T-helper 1 cell treated with Interleukin-12 subunit alpha and Interleukin-12 subunit beta and Interleukin-4 antibody, amounts not matched to agents 30 ng/mL and 1 ng/mL, for 36 hours (primary cell): Measurements from ENCODE around the gene KIF12. TPM values are rescaled to one million over a fixed set of nuclear protein-coding genes. Genes with fewer than 3 reads are reported as not detected.

ENCODE experiments used
- intact Hi-C: fragments of 100-400 bp; cut with micrococcal nuclease; formaldehyde crosslinking; loops from one replicate; pipeline ENCODE4 v1.15.1; 2024
- total RNA-seq: library from RNA; stranded (reverse); gene quantifications from 2 replicates; pipeline ENCODE4 v1.2.3, GENCODE V29; 2022

Gene KIF12
- total RNA-seq, 1 donor from 2014 or later: not detected

DNA sequence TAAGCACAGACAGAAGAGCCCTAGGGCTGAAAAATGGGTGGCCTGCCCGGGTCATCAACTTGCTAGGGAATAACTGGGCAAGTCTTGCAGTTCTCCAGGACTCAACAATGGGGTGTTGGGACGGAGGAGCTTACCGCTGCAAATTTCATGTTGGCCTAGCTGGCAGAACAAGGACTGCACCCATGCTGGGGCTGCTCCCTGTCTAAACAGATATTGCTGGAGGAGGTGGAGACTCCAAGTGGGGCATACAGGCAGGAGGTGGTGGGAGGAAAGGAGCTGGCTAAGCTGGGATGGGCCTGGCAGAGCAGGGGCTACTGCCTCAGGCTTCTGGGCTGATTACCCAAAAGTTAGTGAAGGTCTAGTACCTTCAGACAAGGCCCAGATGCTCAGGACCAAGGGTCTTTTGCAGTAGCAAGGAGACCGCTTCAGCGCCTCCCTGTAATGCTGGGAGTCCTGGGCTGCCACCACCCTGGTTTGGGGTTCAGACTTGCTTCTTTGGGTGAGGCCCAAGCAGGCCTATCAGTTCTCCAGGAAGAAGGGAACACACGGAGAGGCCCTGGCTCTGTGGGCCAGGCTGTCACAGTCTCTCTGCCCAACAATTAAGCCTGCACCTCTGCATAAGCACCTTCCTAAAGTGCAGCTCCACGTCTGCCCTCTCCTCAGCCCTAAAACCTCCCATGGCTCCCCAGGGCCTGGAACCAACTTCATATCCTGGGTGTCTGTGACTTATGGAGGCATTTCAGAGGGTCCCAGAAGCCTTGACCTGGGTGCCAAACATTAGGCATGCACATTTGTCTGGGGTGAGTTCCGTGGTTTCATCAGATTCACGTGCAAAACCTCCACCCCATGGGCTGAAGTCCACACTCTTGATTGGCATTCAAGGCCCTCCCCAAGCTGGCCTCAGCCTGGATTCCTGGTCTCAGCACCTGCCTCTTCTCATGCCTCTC lies 24.2 kb upstream of the KIF12 start:
- intact Hi-C loops: no loop called here

DNA sequence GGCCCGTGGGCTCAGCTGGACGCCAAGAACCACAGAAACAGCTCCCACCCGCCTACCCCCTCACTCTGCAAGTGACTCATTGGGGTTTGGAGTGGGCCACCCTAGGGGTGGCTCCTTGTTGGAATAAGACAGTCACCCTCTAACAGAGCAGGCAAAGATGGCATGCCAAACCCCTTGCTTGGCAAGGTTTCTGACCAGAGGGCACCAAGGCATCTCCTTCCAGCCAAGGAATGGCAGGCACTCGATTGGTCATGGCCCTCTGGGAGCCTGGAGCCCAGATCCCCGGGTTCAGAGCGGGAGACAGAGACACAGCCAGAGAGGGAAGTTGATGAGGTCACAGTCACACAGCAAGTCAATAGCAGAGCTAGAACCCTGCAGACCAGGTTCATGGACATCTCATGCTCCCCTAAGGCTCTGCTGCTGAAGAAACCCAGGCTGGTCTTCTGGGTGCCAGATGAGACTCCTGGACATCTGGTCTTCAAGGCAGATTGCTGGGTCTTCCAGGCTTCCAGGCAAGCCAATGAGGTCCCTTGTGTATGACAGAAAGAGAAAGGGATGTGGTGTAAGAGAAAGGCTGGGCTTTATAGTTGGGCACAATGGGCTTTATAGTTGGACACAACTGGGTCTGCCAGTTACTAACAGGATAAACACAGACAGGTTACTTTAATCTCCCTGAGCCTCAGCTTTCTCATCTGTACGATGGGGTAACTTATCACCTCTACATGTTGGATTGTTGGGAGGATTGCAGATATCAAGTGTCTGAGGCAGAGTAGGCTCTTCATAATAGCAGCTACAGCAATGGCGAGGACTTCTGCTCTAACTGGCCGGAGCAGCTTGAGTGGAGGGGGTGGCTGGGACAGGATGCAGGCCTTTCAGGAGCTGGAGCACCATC lies 23.3 kb upstream of the KIF12 start:
- intact Hi-C loops: no loop called here

DNA sequence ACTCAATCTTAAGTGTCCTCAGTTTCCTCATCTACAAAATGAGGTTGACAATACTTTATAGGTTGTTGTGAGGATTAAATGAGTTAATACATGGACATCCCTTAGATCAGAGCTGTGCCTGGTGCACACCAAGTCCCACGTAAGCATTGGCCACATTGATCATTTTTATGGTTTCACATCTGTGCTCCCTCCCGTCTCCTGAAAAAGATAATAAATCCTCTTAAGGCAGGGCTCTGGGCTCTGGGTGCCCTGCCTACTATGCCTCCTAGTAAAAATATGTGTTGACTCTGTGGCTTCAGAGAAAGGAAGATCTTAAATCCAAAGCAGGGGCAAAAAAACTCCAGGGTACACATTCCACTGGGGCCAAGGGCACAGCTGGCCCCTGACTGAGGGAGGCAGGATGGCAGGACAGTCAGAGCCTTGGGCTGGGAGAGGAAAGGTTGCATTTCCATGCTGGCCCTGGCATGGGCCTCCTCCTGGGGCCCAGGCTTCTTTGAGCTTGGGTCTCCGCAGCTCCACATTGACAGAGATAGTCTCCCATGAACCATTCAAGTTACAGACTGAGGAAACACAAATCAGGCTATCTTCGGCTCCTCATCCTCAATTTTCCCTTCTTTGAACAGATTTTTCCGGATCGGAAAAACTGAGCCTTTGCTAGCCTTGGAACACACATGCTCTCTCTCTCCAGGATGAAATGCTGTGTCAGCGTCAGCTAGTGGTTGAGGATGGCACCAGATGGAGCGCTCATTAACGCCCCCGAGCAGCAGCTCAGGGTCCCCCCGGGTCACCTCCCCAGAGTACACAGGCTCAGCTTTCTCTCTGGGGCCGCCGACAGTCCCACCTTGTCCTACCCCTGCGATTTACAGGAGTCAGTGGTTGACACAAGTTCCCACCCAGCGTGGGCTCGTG lies 22.4 kb upstream of the KIF12 start:
- intact Hi-C loops: no loop called here

DNA sequence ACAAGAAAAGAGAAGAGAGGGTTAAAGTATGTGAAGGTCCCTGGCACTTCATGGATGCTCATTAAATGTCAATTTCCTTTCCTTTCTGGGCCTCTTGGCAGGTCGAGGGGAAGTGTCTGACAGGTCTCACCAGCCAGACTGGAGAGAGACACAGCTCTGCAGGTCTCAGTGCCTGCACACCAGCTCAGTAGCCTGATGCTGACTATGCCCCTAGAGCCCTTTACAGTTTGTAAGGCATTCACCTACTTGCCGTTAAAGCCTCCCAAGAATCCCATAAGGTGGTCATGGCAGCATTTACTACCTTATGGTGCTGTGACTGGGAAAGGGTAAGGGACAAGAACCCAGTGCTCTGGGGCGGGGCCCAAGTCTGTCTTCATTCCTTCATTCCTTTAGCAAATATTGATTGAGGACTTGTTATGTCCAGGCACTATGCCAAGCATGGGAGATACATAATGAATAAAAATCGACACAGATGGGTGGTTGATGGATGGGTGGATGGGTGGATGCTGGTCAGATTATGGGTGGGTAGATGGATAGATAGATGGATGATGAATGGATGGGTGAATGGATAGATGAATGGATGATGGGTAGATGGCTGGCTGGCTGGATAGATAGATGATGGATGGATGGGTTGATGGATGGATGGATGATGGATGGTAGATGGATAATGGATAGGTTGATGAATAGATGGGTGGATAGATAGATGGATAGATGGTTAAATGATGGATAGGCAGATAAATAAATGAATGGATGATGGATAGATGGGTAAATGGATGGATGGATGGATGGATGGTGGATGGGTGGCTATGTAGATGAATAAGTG lies 21.3 kb upstream of the KIF12 start:
- intact Hi-C loops: no loop called here

DNA sequence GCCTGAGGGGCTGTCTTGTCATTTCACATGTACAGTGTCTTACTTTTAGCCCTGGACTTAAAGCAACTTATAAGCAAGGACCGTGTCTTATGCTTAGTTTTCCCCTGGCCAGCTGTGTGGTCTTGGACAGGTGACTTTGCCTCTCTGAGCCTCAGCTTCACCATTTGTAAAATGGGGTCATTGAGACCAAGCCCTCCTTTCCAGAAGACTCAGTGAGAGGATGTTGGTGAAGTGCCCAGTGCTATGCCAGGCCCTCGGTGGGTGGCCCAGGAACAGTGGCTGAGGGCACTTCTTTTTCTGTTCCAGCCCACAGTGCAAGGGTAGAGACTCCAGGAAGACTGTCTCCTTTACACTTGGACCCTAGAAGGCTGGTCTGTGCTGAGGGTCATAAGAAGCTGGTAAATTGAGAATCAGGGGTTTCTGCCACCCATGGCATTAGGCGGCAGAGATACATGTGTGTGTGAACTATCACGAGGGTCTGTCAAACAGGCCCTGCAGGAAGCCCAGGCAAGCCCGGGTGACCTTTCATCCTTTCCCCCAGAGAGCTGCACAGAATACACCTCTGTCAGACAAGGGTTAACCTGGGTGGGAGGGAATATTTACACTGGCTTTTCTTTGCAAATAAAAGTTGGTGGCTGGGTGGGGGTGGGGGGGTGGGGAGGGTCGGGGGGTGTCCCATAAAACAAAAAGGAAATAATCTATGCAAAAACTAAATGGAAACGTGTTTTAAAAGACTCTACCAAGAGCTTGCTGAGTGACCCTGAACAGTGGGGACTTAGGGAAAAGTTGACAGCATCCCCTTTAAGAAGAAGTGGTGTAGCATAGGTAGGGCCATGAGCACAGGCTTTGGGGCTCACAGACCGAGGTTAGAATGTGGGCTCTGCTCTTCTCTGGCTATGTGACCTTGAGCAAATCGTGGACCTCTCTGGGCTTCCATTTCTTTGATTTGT lies 20.4 kb upstream of the KIF12 start:
- intact Hi-C loops: no loop called here

DNA sequence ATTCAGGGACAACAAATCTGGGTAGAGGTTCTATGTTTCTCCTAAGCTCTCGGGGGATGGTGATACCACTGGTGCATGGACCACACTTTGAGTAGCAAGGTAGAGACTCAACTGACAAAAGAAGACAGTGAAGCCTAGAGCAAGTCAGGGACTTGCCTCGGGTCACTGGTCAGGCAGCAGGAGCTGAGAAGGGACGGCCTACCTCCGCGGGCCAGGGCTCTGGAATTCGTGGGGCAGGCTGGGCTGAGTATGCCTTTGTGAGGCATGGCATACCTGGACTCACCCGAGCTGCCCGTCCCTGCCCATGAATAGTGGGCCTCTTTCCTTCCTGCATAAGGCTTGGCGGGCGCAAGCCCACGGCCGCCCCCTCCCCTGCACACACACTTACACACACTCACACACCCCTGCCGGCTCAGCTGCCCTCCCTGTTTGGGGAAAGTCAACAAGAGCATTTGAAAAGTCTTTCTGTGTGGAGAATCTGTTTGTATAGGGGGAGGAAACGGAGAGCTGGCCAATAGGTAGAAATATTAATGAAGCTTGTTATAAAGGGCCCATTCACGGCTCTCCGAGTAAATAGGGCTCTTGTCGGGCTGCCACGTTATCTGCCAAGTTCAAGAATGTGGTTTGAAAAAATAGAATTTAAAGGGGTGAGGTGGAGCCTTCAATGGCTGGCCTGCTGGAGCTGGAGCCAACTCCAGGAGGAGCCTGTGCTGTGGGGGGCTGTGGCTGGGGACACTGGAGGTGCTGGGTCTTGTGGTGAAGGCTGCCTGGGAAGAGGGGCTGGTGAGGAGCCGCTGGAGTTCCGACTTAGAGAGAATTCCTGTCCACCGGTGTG lies 19.1 kb upstream of the KIF12 start:
- intact Hi-C loops: no loop called here

DNA sequence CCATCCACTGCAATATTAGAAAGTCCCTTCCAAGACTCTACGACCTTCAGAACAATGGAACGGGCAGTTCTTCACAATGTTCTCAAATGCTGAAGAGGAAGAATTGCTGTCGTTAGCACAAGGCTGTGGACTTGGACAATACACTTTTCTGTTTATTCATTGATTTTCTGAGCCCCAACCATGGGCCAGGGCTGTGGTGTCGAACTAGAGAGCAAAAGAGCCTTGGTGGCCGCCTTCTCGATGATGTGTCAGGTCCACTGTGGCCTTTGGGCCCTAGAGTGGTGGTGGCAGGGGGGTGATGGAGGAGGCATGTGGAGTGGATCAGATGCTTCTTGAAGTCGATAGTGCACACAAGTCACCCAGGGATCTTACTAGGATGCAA lies 18.5 kb upstream of the KIF12 start:
- intact Hi-C loops: no loop called here

DNA sequence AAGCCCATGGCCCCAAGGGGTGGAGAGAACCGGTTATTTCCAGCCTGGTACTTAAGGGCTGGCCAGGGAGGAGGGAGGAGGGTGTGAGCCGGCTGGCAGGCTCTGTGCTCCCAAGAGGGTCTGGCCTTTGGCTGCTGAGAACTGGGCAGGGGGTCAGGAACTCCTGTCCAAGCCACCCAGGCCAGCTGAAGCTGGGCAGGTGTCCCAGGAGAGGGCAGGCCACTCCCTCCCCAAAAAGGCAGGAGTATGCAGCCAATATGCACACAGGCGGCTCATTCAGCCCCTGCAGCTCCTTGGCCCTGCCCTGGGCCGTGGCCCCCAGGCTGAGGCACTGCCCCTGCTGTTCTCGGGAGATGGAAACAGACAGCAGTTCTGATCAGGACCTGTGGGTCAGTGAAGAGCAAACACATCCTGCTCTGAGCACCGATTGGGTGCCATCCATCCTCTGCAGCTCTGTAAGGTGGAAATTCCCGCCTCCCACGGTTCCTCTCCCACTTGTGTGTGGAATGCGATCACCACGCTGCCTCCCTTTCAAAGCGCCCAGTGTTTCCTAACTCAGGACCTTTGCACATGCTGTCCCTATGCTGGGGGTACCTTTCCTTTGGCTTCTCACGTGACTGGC lies 17.1 kb upstream of the KIF12 start:
- intact Hi-C loops: no loop called here

DNA sequence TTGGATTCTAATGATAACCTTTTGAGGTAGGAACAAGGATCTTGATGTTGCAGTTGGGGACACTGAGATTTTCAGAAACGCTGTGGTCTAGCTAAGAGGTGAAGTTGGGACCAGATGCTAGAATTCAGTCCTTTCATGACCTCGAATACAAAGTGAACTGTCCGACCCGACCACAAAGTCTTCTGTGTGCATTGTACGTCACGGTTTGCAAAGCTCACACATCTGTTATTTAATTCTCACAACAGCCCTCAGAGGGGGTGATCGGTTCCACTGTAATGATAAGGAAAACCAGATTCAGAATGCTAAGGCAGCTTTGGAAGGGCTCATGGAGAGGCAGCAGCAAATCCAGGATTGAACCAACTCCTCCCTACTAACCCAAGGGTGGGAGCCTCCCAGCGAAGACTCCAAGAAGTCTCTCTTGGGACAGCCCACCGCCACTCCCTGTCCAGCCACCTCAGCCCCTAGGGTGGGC lies 16.6 kb upstream of the KIF12 start:
- intact Hi-C loops: no loop called here

DNA sequence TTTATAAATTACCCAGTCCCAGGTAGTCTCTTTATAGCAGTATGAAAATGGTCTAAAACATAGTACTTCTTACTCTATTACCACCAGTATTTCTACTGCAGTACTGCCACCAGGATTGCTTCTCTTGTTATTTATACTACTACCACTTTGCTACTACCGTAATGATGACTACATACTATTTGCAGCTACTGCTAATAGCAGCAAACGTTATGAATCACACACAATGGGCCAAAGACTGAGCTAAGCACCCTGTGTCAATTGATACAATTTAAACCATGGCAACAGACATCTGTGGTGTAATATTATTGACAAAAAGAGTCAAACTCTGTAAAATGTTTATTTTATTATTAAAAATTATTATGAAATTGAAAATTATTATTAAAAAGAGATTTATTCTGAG lies 15.3 kb upstream of the KIF12 start:
- intact Hi-C loops: no loop called here

DNA sequence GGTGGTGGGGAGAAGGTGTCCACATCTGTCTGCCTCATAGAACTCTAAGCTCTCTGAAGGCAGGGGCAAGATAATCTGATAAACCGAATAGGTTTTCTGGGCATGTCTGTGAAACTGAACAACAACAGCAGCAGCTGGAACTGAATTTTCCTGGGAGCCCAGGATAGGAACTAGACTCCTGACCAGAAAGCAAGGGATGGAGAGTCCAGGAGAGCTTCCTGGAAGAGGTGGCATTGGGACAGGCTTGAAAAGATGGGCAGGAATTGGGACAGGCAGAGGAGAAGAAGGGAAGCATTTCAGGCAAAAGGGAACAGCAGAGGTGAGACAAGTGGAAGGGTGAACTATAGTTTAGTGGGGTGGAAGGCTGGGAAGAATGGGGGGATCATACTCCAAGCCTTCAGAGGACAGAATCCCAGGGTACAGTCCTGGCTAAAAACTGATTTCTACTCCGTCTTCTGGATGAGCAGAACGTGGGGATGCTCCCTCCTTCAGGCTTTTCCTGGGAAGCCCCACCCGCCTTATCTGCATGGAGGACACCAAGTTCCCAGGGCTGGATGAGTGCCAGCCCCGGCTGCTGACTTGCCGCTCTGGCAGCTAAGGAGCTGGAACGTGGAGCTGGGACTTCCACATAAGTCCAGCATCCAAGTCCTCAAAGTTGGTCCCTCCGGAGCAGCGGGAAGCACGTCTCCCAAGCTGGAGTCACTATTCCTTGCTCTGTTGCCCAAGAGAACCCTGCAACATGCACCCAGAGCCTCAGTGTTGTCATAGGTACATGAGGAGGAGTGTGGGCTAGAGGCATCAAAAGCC lies 13.9 kb upstream of the KIF12 start:
- intact Hi-C loops: no loop called here

DNA sequence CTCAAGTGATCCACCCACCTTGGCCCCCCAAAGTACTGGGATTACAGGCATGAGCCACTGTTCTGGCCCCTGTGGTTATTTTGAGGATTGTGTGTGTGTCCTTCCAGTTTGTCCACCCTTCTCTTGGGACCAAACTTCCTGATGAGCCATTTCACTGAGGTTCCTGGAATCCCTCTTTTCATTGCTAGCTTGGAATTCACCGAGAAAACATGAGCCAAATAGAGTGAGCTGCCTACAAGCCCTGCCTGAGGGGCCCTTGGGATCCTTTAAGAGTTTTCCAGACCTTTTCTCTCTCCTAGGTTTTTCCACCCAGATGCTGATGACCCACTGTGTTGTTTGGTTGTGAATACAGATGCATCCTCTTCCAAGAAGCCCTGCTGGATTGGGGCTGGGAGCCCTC lies 13.2 kb upstream of the KIF12 start:
- intact Hi-C loops: no loop called here

DNA sequence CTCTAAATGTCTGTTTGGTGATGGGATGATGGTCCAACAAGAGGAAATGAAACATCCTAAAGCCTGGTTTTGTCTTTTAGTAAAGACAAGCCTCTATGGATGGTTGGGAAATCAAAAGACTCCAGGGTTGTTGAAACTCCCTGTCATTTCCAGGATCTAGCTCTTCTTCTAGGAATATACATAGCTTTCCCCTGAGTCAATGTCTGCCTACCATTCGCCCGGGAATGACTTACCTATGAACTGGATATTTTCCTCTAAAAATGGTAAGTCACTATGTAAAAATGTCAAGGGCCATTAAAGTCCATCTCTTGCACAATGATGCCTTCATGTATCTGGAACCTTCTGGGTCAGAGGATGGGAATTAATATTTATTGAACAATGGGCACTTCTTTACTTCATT lies 11.1 kb upstream of the KIF12 start:
- intact Hi-C loops: no loop called here

DNA sequence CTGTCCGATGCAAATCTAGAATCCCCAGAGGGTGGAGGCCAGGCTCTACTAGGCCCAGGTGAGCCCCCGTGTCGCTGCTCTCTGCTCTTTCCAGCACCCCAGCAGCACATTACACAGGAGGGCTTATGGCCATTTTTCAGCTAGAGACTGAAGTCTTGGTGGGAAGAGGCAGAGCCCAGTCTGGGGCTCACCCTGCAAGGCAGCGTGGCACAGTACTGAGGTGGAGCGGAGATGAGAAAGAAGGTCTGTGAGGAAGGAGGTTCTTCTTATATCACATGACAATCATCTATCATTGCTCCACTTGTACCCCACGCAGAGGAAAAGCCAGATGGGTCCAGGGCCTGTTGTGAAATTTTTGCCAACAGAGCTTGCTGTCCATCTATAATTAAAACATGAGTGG lies 10.0 kb upstream of the KIF12 start:
- intact Hi-C loops: no loop called here

DNA sequence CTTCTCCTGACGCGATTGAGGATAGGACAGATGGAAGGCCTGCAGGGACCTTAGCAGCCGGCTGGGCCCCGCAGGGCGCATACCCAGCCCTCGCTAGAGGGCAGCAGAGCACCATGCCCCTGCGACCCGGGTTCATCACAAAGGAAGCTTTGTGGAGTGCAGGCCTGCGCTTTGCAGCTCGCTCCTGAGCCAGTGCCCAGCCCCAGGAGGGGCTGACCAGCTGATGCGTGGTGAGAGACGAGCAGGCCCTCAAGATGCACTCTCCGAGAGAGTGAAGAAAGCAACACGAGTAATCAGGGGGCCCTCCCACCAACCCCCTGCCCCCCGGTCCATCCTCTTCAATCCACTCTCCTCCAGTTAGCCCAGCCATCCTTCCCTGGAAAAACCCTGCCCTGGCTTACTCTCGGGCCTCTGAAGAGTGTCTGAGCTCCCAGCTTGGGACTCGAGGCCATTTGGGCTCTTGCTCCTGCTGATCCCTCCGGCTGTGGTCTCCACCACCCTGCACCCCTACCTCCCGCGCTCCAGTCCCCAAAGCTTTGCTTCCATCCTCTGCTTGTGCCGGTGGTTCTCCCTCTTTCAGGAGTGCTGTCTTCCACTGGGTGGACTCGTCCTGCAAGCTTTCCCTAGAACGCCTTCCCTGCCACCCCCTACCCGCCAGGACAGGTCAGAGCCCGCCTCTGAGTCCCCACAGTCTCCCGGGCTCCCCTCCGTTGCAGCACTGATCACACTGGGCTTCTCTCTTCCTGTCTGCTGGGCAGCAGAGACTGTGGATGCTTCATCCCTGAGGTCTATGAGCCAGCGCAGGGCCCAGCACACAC lies 9.1 kb upstream of the KIF12 start:
- intact Hi-C loops: loop anchor here (1.0 kb wide), 2 partner anchors 183 to 197 kb away; no protein-coding TSS in a partner anchor
